HG02970 (cell line): ENCODE results near the gene POLG.

Experiments
- ATAC-seq: cut with Tn5 transposase; IDR thresholded peaks from one replicate; pipeline ENCODE4 v1.9.1; 2021; ENCODE audit warnings: mild to moderate bottlenecking, moderate library complexity, moderate number of reproducible peaks; ENCODE audit not compliant: unreplicated experiment, low FRiP score

The POLG gene

DNA sequence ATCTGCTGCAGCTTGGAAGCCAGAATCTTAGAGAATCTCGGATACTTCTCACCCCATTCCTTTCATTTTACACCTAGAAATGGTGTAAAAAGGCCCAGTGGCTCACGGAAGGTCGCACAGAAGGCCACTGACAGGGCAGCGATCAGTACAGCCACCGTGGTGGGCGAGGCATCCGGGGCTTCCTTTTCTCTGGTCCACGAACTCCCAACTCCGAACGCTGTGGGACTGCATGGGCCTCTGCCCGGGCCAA is 36.3 kb upstream of the POLG start:
- ATAC-seq, result no peak

DNA sequence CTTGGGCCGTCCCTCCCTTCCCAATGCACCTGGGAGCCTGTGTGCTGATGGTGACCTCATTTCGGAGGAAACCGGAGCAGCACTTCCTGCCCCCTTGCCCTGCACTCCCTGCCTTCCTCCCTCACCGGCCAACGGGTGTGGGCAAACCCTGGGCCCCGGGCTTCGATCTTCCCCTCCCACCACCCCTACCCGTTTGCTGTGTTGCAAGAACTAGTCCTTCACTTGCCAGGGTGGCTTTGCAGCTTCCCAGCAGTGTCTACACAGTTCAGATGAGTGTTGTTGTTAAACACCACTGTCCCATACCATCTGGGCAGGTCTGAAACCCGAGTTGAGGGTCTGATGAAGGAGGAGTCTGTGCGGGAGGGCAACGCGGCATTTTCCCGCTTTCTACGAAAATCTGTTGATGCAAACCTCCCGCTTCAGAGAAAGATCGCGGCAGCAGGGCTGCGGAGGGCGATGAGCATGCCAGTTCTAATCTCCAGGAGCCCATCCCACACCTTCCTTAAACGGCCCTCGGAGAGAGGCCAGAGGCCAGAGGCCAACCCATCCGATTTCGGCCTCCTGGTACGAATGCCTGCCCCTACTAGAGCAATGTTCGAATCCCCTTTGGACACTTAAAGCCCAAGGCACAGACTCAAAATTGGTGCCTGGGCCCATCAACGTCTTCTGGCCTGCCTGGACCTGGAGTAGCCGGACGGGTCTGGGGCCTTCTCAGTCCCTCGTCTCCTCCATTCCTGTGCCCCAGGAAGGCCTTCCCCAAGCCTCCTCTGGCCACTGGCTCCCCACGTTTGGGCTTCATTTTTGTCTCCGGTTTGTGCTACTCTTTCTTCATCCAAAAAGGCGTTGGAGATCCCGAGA is 35.7 kb upstream of the POLG start:
- ATAC-seq, result no peak

DNA sequence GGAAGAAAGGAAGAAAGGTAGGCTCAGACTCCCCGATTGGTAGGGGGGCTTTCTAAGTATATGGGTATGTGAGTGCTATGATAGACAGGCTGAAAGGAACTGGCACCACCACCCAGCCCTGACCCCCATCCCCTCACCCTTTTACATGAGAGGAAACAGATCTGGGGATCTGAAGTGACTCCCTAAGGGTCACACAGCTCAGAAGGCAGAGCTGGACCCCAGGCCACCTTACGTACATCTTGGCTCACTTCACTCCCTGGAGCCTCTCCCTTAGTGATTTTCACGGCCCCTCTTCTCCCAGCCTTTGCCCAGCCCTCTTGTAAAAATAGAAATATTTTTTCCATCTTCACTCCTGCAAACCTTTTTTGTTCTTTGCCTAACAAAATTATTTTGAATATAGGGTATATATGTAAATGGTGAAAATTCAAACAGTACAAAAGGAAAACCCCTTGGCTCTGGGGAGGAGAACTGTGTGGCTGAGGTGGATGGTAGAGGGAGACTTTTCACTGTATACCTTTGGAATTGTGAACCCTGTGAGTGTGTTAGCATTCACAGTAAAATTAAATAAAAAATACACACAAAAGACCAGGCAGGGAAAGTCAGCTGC is 34.8 kb upstream of the POLG start:
- no peak for ATAC-seq

DNA sequence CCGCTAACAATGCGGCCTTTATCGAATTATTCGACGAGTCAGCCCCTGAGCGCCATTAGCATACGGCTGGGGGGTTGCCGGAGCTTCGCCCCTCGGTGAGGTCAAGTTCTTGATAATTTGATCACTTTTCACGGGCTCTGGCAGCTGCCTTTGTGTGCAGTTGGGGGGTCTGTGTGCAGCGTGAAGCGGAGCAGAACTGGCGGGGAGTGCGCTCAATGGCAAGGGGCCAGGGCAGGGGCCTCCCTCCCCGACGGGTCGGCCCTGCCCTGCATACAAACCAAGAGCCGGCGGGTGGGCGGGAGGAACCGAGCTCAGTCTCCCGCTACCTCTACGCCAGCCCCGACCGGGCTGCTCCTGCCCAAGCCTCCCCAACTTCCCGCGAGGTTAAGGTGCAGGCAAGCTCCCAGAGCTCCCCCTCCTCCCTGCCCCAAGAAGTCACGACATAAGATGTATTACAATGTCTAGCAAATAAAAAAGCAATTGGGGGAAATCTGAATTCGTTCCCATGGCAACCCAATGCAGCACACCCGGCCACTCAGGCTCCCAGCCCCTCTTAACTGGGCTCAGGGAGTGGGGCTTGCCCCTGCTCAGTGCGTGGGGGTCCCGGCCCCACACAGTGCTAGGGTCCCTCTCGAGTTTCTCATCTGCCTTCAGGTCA is 34.1 kb upstream of the POLG start:
- no peak for ATAC-seq

DNA sequence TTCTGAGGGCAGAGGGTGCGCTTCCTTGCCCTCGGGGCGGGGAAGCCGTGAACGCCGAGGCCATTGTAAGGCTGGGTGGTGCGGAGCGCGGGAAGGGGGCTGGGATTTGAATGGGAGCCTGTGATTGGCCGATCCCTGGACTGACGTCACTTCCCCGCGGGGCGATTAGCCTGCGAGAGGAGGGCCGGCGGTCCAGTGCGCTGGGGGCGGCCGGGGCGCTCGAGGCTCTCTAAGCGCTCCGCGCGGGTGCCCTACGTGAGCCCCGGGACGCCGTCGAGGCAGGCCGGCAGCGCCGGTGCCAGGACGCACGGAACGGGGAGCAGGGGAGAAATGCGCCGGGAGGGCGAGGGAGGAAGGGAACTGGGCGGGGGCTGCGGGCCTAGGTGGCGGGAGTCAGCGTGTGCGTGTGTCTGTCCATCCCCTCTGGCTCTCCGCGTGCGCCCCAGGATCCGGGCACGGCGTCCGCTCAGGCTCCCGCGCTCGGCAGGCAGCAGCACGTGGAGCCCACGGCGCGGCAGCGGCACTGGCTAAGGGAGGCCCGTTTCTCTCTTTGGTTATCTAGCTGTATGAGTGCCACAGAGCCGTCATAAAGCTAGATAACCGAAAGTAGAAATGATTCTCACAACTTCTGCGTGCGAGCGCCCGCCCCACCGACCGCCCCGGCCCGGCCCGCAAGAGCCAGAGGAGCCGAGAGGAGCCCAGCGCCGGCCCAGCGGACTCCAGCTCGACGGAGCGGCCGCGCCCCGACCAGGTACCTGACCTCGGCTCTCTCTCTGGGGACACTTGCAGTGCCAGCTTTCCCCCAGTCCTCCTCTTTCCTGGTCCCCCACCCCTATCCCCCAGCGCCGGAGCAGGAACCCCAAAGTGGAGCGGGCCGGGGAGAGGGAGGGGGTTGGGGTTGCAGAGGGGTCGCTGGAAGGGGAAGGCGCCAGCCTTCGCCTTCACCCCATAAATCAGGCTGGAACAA is 33.1 kb upstream of the POLG start:
- no peak for ATAC-seq

DNA sequence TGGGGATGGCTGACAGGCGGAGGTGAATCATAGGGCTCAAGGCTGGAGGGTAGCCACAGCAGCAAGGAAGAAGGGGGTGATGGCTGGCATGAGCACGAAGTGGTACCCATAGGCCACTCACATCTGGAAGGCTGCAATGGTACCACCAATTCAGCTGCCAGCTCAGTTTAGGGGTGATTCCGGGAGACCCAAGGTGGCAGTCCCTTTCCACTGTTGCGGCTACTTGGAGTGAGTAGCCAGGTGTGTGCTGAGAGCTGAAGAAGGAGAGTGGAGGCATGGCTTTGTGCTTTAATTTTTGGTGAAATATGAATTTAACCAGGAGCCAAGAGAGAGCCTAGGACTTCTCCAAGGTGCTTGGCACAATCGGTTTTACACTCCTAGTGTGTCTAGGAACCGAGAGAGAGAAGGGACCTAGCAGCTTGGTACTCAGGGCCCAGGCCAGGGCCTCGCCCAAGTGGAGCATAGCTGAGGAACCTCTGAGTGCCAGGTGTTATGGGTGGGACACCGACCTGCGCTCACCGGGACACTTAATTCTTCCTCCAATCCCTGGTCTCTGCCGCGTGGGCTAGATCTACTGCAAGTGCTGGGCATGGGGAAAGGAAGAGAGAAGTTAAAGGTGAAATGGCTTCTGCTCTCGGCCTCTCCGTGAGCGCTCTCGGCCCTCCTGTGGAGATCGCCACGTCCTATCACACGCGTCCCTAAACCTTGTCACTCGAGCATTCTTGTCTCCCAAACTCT is 32.2 kb upstream of the POLG start:
- no peak for ATAC-seq

DNA sequence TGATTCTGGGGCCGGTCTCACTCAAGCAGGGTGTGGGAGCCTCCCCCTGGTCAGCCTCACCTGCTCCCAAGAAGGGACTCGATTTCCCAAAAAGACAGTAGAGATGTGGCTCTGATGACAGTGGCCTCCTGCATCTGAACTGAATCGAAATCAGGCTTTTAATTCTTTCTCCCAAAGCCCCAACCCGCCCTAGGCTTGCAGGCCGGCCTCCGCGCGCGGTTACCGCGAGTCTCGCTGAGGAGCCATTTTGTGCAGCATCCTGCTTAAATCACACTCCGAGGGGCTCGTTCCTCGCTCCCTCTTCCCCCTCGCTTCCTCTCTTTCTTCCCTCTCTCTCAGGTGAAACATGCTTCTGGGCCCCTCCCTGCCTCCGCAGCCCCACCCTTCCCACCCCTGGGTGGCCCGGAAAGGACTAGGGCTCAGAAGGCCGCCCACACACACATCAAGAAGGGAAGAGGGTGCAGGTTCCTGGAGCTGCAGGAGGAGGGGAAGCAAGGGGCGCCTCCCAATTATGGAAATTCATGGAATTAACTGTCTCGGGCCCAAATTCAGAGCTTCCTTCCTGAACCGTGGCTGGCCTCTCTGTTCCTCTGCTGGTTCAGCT is 30.9 kb upstream of the POLG start:
- no peak for ATAC-seq

DNA sequence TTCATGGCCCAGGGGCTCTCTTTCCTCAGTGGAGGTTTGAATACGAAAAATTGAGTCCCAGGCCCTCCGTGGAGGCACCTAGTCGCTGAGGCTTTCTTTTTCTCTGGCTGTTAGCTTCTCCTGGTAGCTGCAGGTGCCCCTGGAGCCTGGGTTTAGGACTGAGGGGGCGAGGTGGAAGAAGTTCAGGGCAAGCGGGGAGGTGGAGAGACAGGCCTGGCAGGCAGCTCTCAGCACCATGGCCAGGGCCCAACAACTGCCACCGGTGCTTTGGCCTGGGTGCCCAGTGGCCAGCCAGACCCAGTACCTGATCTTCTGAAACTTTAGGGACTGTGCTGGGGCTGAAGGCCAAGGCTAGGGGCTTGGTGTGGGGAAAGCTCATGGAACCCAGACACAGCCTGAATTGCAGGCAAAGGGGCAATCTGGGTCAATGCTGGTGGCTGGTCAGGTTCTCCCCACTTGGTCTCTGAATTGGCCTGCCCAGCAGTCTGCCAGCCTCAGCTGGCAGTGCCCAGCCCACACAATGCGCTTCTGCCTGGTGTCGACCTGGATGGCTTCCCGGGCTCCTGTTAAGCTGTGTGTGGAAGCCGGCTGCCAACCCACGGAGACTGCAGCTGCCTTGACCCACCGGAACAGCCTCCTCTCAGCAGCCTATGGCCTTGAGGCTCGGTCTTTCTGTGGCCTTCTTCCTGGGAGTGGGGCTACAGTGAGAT is 30.3 kb upstream of the POLG start:
- no peak for ATAC-seq

DNA sequence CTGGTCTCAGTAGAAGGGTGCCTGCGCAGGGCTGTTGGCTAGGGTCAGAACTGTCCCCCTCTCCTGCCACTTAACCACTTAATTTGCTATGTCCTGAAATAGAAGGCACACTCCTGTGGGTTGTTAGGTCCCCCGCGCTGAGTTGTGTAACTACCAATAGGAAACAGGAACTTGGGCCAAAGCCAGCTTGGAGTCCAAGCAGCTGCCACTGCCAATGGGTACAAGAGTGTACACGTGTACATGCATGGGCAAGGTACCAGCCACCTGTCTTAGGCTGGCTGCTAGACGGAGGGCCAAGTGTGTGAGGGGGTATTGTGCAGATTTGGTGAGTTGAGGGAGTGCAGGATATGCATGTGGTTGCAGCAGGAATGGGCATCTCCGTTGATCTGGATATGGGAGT is 29.7 kb upstream of the POLG start:
- ATAC-seq, result no peak

DNA sequence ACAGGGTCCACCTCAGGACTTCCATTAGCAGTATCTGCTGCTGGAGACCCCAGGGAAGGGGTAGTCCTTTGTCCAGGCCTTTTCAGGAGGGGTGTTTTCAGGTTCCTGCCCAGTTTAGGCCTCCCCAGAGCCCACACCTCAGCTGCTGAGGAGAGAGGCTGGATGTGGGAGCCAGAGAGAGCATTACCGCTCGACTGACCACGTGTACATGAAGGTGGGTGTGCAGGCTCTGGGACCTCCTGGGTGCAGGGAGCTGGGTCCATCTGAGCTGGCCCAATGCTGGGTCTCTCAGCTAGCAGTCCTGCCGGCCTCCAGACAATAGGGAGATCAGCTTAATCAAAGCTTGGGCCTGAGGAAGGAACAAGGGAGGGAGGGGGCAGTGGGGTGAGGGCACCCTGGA is 29.1 kb upstream of the POLG start:
- no peak for ATAC-seq

DNA sequence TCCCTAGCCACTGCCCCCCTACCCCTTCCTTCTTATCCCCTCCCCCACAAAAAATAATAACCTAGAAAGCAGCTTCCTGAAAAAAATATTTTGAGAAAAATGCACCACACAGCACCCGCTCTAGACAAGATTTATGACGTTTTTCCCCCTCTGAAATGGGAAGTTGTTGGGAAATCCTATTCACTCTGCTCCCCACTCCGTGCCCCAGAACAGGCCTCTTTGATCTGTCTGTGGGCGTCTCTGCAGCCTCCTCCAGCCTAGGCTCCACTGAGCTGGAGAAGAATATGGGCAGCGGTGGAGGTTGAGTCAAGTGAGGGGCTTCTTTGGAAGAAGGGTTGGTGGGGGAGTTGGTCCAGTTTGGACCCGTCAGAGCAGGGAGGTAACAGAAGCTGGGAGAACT is 28.5 kb upstream of the POLG start:
- ATAC-seq, result no peak

DNA sequence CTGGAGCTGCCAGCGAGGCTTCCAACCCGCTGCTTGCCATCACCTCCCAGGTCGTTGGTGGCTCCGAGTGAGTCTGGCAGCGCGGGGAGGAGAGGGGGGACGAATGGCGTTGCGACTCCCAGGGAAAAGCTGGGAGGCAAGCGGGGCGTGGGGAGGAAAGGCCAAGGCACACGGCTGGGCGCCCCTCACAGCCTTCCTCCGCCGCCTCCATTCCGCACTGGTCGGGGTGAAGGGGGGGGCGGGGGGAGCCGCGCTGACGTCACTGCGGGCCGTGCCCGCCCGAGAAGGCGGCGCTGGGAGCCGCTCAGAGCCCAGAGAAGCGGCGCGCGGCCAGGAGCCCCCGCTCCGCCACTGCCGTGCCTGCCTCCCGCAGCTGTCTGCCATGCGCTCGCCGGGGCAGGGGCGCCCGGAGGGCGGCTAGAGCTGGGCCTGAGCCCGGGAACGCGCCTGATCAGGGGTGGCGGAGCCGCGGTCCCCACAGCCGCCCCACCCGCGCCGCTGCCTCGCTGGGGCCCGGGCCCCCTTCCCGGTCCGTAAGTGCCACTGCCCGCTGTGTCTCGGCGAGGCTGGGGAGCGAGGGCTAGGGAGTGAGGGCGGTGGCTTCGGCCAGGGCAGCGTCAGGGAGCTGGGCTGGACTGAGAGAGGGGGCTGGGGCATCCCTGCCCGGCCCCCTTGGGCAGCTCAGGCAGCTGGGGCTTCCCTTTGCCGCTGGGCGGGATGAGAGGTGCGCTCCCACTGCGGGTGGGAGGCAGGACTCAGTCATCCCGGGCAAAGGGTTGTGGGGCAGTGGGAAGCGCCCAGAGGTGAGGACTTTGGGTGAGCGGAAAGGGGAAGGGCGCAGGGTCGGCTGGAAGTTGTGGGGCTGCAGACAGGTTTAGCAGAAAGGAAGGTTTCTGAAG is 27.8 kb upstream of the POLG start:
- no peak for ATAC-seq

DNA sequence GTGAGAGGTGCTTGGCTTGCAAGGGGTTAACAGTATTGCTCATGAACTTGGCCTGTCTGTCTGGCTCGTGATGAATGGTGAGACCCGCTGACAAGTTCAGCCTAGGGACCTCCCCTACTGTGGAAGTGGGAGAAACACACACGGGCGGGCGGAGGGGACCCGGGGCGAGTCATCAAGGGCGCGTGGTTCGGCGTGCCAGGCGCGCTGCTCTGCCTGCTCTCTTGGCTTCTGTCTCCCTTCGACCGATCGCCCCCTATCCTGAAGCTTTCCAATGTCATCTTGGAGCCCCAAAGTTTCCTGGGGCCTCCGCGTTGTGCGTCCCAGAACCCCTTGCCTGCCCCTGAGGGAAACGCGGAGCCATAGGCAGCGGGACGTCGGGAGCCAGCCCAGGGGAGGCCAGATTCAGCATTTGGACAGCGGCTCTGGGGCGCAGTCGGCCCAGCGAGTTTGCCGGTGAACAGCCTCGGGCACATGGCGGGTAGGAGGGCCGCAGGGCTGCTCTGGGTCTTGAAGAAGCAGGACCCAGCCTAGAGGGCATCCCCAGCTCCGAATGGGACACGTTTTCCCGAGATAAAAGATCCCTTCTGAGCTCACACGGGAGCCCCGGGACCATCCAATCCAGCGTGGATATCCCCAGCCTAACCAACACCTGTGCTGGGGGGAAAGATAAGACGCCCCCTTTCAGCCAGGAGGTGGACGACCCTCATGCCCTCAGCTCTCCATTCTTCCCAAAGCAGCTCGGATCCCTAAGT is 27.0 kb upstream of the POLG start:
- ATAC-seq, result no peak

DNA sequence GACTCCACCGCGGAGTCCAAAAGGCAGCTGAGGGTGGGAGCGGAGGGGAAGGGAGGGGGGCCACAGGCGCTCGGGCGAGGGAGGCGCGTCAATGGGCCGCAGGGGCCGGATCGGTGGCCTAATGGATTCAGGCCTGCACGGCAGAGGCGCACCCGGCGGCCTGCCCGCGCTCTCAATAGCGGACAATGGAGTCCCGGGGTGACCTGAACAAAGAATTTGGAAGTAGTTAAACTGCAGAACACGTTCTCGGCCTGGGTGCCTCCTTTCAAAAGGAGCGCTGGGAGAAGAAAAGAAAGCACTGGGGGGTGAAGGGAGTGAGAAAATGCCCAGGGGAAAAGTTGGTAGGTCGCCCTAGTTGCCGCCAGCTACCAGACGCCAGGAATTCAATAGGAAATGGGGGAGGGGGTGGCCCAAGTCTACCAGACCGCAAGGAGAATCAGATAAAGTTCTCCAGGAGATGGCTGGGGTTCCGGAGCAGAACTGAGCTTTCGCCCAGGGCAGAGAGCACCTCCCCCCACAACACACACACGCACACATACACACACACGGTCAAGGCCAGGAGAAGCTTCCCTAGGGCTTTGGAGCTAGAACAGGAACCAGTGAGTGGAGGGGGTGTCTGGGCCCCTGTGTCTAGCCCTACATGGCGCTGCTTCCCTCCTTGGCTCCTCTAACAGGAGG is 25.8 kb upstream of the POLG start:
- ATAC-seq, result no peak

DNA sequence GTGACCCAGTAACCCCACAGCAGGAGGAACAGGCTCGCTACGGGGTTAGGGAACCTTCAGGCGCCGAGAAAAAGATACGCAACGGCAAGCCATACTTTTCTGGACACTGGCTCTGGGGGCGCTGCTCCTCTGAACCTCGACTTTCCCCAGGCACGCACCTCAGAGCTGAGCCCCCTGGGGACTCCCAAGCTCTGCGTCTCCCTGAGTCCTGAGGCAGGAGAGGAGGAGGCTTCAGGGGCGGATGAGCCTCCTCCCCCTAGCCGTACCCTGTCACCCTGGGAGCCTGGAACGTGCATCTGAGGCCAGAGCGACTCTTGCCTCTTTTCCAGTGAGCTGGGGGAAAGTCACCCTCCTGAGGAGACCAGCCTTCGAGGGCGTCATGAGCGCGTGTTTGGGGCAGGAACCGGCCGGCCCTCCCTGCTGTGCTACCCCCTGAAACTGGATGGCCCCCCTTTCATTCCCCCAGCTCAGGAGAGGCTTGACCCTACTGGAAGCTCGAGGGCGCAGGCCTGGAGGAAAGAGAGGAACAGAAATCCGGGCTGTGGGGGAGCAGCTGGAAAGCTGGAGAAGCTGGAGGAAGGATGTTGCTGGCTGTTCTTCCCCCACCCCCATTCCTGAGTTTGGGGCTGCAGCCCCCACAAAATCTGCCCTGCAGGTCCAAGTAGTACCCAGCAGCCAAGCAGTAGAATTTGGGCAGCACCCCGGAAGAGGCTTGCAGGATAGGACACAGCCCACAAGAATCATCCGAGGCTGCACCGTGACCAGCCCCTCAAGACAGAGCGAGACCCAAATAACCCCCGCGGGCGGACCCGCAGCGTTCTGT is 25.1 kb upstream of the POLG start:
- no peak for ATAC-seq
